Measurements from ENCODE around the gene CA4.

DNA sequence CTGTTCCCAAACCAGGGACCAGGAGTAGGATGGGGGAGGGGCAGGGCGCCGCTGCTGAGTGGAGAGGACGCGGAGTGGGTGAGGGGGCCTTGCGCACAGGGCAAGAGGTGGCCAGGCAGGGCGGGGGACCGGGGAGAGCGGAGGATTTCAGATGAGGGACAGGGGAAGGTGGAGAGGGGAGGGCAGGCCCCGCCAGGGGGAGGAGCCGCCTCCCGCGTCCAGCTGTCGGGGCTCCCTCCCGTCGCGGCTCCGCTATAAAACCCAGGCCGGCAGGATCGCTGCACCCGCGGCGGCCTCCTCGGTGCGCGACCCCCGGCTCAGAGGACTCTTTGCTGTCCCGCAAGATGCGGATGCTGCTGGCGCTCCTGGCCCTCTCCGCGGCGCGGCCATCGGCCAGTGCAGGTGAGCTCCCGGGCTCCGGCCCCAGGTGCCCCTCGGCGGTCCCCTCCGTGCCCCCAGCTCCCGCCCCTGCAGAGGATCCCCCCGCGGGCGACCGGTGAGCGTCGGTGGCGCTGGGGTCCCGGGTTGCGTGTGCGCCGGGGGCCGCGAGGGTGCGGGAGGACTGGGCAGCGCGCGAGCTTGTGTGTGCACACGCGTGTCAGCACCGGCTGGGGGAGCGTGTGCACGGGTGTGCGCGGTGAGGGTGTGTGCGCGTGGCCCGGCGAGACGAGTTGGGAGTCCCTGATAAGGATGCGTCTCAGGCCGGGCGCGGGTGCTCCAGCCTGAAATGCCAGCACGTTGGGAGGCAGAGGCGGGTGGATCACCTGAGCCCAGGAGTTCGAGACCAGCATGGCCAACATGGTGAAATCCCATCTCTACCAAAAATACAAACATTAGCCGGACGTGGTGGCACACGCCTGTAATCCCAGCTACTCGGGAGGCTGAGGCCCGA, at the start of gene CA4:
- TF ChIP-seq, protein P1, sequence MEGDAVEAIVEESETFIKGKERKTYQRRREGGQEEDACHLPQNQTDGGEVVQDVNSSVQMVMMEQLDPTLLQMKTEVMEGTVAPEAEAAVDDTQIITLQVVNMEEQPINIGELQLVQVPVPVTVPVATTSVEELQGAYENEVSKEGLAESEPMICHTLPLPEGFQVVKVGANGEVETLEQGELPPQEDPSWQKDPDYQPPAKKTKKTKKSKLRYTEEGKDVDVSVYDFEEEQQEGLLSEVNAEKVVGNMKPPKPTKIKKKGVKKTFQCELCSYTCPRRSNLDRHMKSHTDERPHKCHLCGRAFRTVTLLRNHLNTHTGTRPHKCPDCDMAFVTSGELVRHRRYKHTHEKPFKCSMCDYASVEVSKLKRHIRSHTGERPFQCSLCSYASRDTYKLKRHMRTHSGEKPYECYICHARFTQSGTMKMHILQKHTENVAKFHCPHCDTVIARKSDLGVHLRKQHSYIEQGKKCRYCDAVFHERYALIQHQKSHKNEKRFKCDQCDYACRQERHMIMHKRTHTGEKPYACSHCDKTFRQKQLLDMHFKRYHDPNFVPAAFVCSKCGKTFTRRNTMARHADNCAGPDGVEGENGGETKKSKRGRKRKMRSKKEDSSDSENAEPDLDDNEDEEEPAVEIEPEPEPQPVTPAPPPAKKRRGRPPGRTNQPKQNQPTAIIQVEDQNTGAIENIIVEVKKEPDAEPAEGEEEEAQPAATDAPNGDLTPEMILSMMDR (IDR thresholded peaks at IDR 0.05), result no peak
- no peak for TF ChIP-seq POLR2A (IDR thresholded peaks at IDR 0.05)

All from right lobe of liver (tissue), 4 donors.